Measurements from ENCODE around the gene SGK1. TPM values are rescaled to one million over a fixed set of nuclear protein-coding genes. Genes with fewer than 3 reads are reported as not detected.
A peak's percentile ranks its signal among the peaks of the same experiment; 100 is the strongest.
"Not testable (repeated sequence)": the region's sequence is repeated elsewhere in the genome, so short reads cannot be mapped to it uniquely, and the experiment has no call there.

Gene SGK1
- total RNA-seq, 1 experiment from 2014 or later, result 7.8 TPM

DNA sequence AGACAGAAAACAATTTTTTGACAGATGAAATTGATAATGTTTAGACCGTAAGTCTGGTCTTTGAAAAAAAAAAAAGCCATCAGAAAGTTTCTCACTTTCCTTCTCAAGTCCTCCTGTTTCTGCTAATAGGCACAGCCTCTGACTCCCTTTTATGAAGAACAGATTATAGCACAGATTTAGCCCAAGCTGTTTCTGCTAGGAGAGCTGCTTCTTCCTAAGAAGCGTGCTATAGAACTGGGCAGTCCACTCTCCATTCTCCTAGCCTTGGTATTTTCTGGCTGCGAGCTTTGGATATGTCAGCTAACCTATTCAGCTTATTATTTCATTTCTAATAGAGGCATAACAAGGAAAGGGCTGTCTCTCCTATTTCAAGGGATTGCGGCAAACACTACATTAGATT lies 112.5 kb downstream of the SGK1 start:
- DNase-seq, result no peak
- Mint-ChIP-seq H3K9me3 (peaks cover 4 to 6% of the 10 kb centered on the region in 2 experiments; a peak in 3 of 5 replicates), H3K4me1 (no peaks in the 10 kb centered on the region), H3K36me3 (ENCODE audit: insufficient read depth in 1 of 3, low read depth in 3 of 3) (peaks cover 0 to 6% (median 2%) of the 10 kb centered on the region in 3 experiments; a peak in 3 of 7 replicates), H3K4me3 (no peak overlapping the region), H3K27ac (no peak overlapping the region), H3K27me3 (ENCODE audit: low read depth) (no peaks in the 10 kb centered on the region)
- Histone ChIP-seq H3K56ac (ENCODE audit: insufficient read length, low read depth, low read length) (no peak overlapping the region), H2BK15ac (ENCODE audit: low read depth, low read length) (no peak overlapping the region), H2BK12ac (ENCODE audit: insufficient read length, low read depth, low read length) (no peak overlapping the region), H3K27me3 (ENCODE audit: insufficient read depth, low read length) (no peaks in the 10 kb centered on the region), H3K18ac (ENCODE audit: insufficient read length, low read depth, low read length) (no peak overlapping the region), H4K20me1 (ENCODE audit: control insufficient read depth, insufficient read depth, insufficient read length) (no peaks in the 10 kb centered on the region), H3K79me2 (ENCODE audit: insufficient read depth, low read length) (no peaks in the 10 kb centered on the region), H3K14ac (ENCODE audit: insufficient read depth, low read length) (no peak overlapping the region), H2BK20ac (ENCODE audit: low read depth, low read length, poor library complexity, severe bottlenecking) (no peak overlapping the region), H2AK5ac (ENCODE audit: insufficient read length, low read length) (no peak overlapping the region), H4K91ac (ENCODE audit: insufficient read length, low read depth, low read length) (no peak overlapping the region), H3K23ac (ENCODE audit: insufficient read length, low read depth, low read length) (no peak overlapping the region), H2BK5ac (ENCODE audit: insufficient read length, low read length) (no peak overlapping the region), H3K9me3 (ENCODE audit: control insufficient read depth, low read depth, low read length) (no peaks in the 10 kb centered on the region), H3K4me2 (ENCODE audit: insufficient read depth, insufficient read length, low read length) (no peak overlapping the region), H3K4me1 (ENCODE audit: insufficient read depth, low read length) (no peaks in the 10 kb centered on the region), H3T11ph (ENCODE audit: low read length) (no peak overlapping the region), H4K5ac (ENCODE audit: insufficient read length, low read depth, low read length) (no peak overlapping the region), H4K8ac (replicated peaks; ENCODE audit: insufficient read length, low read depth, low read length) (no peak overlapping the region), H3K4ac (ENCODE audit: low read depth, low read length) (no peak overlapping the region), H2BK120ac (ENCODE audit: low read depth, low read length, poor library complexity, severe bottlenecking) (no peak overlapping the region), H3K9ac (ENCODE audit: extremely low read depth, insufficient read length, low read length) (no peak overlapping the region), H3K23me2 (ENCODE audit: insufficient read length, low read depth, low read length, poor library complexity, severe bottlenecking) (no peaks in the 10 kb centered on the region), H3K79me1 (ENCODE audit: insufficient read depth, low read depth, low read length, poor library complexity, severe bottlenecking) (no peaks in the 10 kb centered on the region), H2AFZ (ENCODE audit: low read length) (no peak overlapping the region), H3K27ac (ENCODE audit: insufficient read length, low read depth, low read length) (no peak overlapping the region)
- WGBS (ENCODE audit: extremely low coverage, insufficient read length, low lambda C conversion rate), result no CpG with 5 or more reads among the region's 4 CpGs
- no peak for TF ChIP-seq CTCF (conservative IDR thresholded peaks at IDR 0.05)

DNA sequence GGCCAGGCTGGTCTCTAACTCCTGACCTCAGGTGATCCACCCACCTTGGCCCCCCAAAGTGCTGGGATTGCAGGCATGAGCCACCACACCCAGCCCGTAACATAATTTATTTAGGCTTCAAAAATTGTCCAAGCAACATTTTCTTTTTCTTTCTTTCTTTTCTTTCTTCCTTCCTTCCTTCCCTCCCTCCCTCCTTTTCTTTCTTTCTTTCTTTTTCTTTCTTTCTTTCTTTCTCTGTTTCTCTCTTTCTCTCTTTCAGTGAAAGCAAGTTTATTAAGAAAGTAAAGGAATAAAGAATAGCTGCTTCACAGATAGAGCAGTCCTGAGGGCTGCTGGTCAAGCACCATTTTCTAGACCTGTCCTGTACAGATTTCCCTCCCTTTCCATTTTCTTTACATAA lies 113.2 kb downstream of the SGK1 start:
- not testable (repeated sequence) for H3T11ph ChIP-seq (ENCODE audit: low read length); H3K23ac ChIP-seq (ENCODE audit: insufficient read length, low read depth, low read length); H3K36me3 Mint-ChIP-seq (ENCODE audit: insufficient read depth in 1 of 3, low read depth in 3 of 3); H3K79me1 ChIP-seq (ENCODE audit: insufficient read depth, low read depth, low read length, poor library complexity, severe bottlenecking); DNase-seq; H2AK5ac ChIP-seq (ENCODE audit: insufficient read length, low read length); H3K79me2 ChIP-seq (ENCODE audit: insufficient read depth, low read length); H3K14ac ChIP-seq (ENCODE audit: insufficient read depth, low read length); H3K4me1 Mint-ChIP-seq; H4K20me1 ChIP-seq (ENCODE audit: control insufficient read depth, insufficient read depth, insufficient read length); H3K27me3 ChIP-seq (ENCODE audit: insufficient read depth, low read length); H2BK20ac ChIP-seq (ENCODE audit: low read depth, low read length, poor library complexity, severe bottlenecking); H3K4me2 ChIP-seq (ENCODE audit: insufficient read depth, insufficient read length, low read length); H3K9me3 Mint-ChIP-seq; H2BK12ac ChIP-seq (ENCODE audit: insufficient read length, low read depth, low read length); H3K27me3 Mint-ChIP-seq (ENCODE audit: low read depth); H3K4me1 ChIP-seq (ENCODE audit: insufficient read depth, low read length); H3K27ac ChIP-seq (ENCODE audit: insufficient read length, low read depth, low read length); H2BK15ac ChIP-seq (ENCODE audit: low read depth, low read length); H2AFZ ChIP-seq (ENCODE audit: low read length); H4K8ac ChIP-seq (replicated peaks; ENCODE audit: insufficient read length, low read depth, low read length); H3K4me3 Mint-ChIP-seq; H3K56ac ChIP-seq (ENCODE audit: insufficient read length, low read depth, low read length); H4K5ac ChIP-seq (ENCODE audit: insufficient read length, low read depth, low read length); H3K9ac ChIP-seq (ENCODE audit: extremely low read depth, insufficient read length, low read length); H3K23me2 ChIP-seq (ENCODE audit: insufficient read length, low read depth, low read length, poor library complexity, severe bottlenecking); H3K9me3 ChIP-seq (ENCODE audit: control insufficient read depth, low read depth, low read length); H2BK5ac ChIP-seq (ENCODE audit: insufficient read length, low read length); H4K91ac ChIP-seq (ENCODE audit: insufficient read length, low read depth, low read length); H3K4ac ChIP-seq (ENCODE audit: low read depth, low read length); H3K18ac ChIP-seq (ENCODE audit: insufficient read length, low read depth, low read length); H2BK120ac ChIP-seq (ENCODE audit: low read depth, low read length, poor library complexity, severe bottlenecking)
- H3K27ac Mint-ChIP-seq, result peak overlapping the region in 1 of 3 experiments; percentile 4; a peak in 2 of 7 replicates
- no CpG with 5 or more reads among the region's 1 CpG for WGBS (ENCODE audit: extremely low coverage, insufficient read length, low lambda C conversion rate)
